GM19463 (cell line): Measurements from ENCODE around the gene SBNO2.
"Not testable (repeated sequence)": the region's sequence is repeated elsewhere in the genome, so short reads cannot be mapped to it uniquely, and the experiment has no call there.

ENCODE experiments used
- ATAC-seq: cut with Tn5 transposase; IDR thresholded peaks from one replicate; pipeline ENCODE4 v1.9.1; 2021; ENCODE audit warnings: mild to moderate bottlenecking, moderate library complexity; ENCODE audit not compliant: unreplicated experiment

SBNO2 gene

DNA sequence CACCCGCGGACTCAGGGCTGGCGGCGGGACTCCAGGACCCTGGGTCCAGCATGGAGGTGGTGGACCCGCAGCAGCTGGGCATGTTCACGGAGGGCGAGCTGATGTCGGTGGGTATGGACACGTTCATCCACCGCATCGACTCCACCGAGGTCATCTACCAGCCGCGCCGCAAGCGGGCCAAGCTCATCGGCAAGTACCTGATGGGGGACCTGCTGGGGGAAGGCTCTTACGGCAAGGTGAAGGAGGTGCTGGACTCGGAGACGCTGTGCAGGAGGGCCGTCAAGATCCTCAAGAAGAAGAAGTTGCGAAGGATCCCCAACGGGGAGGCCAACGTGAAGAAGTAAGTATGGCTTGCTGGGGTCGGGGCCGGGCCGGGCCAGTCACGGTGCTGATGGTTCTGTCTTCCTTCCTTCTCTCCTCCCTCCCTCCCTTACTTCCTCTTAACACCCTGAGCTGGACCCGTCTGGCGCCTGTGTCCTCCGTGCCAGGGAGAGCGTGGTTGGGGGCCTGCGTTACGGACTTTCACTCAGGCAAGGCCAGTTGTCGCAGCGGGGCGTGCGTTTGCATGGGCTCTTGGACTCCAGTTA, 32.9 kb upstream of the SBNO2 start:
- ATAC-seq, result no peak

DNA sequence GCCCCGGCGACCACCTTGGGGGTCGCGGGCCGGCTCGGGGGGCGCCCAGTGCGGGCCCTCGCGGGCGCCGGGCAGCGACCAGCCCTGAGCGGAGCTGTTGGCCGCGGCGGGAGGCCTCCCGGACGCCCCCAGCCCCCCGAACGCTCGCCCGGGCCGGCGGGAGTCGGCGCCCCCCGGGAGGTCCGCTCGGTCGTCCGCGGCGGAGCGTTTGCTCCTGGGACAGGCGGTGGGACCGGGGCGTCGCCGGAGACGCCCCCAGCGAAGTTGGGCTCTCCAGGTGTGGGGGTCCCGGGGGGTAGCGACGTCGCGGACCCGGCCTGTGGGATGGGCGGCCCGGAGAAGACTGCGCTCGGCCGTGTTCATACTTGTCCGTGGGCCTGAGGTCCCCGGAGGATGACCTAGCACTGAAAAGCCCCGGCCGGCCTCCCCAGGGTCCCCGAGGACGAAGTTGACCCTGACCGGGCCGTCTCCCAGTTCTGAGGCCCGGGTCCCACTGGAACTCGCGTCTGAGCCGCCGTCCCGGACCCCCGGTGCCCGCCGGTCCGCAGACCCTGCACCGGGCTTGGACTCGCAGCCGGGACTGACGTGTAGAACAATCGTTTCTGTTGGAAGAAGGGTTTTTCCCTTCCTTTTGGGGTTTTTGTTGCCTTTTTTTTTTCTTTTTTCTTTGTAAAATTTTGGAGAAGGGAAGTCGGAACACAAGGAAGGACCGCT, 32.2 kb upstream of the SBNO2 start:
- no peak for ATAC-seq

DNA sequence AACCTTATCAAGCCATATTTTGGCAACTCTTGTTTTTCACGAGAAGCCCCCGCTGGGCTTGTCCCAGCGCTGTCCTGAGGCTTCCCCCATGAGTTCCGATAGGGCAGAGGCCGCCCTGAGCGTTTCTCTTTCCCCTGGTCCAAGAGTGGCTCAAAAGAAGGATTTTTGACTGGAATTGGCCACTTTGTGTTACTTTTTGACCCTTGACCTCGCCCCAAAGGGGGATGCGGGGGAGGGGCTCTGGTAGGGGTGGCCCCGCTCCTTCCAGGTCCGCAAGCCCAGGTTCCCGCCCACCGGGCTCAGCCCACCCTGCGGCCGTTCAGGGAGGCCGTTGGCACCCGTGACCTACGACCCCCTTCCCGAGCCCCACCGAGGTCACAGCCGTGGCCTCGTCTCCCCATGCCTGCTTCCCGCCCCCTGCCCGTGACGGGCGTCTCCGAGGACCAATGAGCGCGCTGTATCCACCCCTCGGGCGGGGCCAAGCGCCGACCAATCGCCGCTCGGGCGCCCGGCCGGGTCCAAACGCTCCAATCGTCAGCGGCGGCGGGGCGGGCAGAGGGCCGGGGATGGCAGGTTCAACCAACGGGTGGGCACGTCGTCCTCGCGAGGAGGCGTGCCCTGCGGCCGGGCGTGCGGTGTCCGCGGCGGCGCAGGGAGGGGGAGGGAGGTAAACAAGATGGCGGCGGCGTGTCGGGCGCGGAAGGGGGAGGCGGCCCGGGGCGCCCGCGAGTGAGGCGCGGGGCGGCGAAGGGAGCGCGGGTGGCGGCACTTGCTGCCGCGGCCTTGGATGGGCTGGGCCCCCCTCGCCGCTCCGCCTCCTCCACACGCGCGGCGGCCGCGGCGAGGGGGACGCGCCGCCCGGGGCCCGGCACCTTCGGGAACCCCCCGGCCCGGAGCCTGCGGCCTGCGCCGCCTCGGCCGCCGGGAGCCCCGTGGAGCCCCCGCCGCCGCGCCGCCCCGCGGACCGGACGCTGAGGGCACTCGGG, 31.3 kb upstream of the SBNO2 start, which contains the start of gene STK11:
Gene STK11, plus strand, starts transcription at position 665 of the 986 bp plus-strand sequence. CDS start 1,136 bp downstream, outside the sequence.
- peak; percentile 88 for ATAC-seq

DNA sequence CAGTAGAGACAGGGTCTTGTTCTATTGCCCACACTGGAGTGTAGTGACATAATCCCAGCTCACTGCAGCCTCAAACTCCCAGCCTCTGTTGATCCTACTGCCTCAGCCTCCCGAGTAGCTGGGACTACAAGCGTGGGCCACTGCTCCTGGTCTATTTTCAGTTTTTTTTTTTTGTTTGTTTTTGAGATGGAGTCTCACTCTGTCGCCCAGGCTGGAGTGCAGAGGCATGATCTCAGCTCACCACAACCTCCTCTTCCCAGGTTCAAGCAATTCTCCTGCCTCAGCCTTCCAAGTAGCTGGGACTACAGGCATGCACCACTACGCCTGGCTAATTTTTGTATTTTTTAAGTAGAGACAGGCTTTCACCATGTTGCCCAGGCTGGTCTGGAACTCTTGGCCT, 26.5 kb upstream of the SBNO2 start:
- ATAC-seq, result not testable (repeated sequence)

DNA sequence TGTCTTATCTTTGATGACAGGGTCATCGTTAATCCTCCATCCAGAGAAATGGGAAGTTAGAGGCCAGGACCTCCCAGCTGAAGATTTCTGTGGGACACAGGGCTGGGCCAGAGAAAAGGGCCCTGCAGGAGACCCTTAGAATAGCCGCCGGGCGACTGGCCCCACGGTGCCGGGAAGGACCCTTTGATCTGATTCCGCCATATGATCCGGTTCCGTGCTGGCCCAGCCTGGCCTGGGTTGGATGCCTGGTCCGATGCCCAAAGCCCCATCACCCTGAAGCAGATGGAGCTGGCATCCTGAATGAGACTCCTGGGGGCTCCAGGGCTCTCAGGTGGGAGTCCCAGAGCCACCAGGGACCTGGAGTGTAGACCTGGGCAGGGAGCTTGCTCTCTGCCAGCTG, 25.5 kb upstream of the SBNO2 start:
- ATAC-seq, result no peak

DNA sequence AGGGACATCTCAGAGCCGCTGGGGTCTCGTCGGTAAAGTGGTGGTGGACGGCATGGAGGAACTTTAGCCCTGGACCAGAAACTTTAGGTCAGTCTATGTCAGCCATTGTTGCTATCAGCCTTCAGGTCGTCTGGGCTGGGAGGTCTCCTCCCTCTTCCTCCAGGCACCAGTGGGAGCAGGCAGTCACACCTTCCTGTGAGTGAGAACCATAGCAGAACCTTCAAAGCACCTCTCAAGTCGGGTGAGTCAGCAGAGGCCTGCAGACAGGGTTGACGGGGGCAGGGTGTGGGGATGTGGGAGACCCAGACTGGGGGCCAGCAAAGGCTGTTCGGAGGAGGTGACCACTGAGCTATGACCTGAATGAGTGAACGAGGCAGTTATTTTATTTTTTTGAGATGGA, 15.4 kb upstream of the SBNO2 start:
- ATAC-seq, result no peak

DNA sequence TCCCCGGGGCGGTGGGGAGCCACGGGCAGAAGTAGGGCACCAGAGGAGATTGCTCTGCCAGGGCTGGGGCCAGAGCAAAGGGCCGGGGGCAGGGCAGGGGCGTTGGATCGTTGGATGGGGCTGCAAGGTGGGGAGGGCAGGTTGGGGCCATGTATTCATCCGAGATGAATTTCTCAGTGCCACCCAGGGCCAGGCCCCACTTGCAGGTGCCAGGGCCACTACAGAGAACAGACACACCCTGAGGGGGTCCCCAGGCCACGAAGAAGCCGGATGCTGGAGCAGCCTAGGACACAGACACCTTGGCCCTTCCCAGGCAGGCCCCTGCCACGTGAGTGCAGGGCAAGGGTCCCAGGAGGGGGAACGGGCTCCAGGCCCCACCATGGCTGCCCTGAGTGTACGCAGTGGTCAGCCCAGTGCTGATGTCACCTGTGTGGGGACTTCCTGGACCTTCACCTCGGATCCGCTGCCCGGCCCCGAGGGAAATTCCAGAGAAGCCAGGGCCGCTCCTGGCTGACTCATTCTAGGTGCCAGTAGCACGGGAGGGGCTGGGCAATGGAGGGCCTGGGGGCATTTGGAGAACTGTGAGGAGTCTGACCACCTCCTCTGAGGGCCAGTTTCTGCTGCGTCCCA, 9.6 kb upstream of the SBNO2 start:
- no peak for ATAC-seq

DNA sequence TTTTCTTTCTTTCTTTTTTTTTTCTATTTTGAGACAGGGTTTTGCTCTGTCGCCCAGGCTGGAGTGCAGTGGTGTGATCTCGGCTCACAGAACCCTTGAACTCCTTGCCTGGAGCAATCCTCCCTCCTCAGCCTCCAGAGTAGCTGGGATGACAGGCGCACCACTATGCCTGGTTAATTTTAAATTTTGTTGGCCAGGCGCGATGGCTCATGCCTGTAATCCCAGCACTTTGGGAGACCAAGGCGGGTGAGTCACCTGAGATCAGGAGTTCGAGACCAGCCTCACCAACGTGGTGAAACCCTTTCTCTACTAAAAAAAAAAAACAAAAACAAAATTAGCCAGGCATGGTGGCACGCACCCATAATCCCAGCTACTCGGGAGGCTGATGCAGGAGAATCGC, 8.7 kb upstream of the SBNO2 start:
- no peak for ATAC-seq

DNA sequence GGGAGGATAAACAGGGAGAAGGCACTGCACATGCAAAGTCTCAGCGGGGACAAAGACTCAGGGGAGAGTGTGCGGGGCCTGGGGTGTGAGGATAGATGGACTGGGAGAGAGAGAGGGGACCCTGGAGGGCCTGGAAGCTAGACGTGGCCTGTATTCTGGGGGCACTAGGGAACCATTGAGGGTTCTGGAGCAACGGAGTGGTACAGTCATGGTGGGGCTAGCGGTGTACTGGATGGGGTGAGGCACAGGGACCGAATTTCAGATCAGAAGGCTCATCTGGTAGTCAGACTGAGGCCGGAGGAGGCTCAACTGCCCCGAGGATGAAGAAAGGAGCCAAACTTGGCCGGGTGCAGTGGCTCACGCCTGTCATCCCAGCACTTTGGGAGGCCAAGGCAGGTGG, 8.0 kb upstream of the SBNO2 start:
- ATAC-seq, result no peak

DNA sequence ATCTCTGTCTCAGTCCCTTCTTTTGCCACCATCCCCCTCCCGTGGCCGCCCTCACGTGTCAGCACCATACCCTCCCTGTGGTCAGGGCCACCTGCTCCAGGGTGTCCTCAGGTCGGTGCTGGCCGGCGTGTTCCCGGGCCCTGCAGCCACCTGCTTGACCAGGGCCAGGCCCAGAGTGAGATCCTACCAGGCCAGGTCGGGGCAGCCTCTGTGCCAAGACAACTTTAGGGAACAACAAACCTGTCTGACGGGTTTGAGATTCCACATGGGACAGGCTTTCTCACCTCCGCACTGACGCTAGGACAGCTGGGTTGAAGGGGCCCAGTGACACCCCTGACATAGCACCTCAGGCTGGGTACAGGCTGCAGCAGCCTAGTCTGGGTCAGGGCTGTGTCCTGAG, 7.5 kb upstream of the SBNO2 start:
- ATAC-seq, result no peak

DNA sequence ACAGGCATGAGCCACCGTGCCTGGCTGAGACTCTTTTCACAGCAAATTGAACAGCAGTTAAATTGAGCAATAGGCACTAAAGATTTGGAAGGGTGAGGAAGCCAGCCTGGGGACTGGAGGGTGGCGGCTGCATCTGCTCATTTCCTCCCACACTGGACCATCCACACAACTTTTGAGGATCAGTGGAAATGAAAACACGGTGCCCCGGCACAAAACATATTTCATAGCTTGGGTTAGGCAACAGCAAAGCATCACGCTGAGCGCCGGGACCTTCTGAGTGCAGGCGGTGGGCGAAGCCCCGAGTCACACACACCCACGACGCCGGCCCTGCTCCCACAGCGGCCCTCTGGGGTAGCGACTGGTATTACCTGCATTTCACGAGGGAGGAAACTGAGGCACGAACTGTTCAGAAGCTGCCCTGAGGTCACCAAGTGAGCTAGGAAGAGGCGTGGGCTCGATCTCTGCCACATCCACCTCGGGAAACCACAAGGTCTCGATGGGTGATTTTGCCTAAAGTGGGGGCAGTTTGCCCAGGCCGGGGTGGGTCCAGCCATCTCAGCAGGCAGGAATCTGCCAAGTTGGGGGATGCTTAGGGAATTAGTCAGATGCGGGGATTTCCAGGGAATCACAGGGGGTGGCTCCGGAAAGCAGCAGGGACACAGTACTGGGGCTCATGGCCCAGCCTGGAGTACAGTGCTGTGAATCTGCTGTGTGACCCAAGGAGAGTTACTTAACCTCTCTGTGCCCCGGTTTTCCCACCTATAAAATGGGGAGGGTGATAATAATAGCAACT, 3.5 kb upstream of the SBNO2 start:
- ATAC-seq, result no peak

DNA sequence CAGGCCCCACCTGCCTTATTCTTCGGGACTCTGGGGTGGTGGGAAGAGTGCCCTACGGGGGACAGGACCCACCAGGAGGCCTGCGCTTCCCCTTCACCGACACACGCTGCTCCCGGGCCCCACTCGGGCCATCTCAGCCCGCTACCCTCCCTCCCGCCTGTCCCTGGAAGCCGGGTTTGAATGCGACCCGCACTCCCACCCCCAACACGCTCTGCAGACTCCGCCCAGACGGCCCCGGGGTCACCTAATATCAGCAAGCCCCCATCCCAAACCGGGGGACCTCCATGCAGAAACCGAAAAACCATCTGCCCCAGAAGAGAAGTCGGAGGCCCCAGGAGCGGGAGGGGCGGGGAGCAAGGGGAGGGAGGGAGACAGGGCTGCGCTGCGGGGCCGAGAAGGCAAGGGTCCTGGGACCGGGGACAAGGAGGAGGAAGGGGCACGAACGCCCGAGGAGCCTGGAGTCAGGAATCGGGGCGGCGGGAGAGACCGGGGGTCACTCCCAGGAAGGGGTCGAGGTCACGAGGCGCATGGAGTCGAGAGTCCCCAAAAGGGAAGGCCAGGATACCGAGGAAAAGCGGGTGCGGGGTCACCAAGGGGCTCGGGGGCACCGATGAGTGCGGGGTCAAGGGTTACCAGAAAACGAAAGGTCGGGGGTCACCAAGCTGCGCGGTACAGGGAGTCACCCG, 766 bp downstream of the SBNO2 start:
- ATAC-seq, result no peak

DNA sequence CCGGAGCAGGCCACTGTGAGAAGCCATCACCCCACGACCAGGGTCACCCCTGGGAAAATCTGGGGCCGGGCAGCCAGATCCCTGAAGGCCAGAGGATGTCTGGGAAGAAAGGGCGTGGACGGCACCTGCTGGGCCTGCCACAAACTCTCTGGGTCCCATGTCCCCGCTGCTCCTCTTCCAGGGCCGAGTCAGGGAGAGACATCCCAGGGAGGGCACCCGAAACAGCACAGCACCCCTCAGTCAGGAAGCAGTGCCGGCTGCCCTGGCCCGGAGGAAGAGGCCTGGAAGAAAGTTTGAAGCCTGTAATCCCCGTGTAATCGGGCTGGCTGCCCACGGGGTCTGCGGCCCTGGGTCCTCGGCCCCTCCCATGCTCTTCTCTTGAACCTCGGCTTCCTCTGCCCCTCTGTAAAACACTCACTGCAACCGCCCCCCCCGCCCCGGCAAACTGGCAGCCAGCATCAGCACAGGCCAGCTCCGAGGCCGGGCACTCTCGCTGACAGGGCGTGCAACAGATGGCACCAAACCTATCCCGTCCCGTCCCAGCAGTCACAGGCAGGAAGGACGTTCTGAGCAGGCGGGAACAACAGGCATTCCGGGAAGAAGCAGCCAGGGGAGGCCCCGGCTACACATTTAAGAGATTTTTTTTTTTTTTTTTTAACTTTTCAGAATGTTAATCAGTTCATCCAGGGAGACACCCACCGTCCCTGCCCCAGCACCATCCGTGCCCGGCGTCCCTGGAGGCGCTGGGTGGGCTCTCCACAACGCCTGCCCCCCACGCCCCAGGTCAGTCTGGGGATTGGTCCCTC, 1.5 kb downstream of the SBNO2 start:
- no peak for ATAC-seq

DNA sequence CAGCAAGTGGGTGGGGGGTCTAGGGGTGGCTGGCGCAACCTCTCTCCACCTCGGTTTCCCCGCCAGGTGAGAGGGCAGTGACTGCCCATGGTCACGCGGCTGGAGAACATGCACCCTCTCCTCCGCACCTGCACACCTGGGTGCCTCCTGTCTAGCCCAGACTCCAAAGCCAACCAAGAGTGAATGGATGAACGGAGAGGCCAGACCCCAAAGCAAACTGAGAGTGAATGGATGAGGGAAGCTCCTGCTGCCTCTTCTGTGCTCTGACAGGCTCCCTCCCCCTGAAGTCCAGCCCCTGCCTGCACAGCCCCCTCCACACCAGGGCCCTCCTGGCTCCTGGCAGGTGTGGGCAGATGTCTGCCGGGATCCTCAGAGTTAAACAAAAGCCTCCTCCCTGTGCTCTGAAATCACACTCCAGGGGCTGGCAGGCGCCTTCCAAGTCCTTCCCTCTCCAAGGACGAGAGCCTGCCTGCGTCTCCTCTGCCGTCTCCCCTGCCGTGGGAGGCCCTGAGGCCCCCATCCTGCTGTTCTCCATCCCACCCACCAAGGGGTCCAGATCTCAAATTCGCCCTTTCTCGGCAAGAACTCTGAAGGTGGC, 2.2 kb downstream of the SBNO2 start:
- ATAC-seq, result no peak

DNA sequence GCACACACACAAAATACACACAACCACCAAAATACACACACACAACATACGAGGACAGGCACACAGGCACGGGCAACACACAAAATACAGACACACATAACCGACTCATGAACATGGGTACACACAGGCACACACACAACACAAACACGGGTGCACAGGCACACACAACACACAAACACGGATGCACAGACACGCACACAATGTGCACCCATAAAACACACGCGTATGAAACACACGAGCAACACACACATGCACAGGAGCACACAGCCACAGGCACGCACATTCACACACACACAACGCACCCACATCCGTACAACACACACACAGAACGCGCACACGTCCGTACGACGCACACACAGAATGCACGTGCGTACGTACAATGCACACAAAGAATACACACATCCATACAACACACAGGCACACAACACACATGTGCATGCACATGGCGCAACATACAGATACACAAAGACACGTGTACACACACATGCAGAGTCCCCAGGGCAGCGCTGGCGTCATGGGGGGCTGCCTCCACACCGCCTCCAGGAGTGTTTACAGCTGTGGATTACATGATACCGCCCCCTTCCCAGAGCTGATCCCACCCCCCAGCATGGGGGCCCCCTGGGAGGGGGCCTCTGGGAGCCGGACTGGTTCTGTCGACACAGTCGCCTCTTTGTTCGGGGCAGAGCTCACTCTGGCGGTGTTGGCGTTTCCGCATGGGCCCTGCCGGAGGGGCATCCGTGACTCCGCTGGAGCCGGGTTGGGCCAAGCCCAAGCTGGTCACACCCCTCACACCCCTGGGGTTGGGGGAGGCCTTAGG, 2.9 kb downstream of the SBNO2 start:
- ATAC-seq, result no peak

DNA sequence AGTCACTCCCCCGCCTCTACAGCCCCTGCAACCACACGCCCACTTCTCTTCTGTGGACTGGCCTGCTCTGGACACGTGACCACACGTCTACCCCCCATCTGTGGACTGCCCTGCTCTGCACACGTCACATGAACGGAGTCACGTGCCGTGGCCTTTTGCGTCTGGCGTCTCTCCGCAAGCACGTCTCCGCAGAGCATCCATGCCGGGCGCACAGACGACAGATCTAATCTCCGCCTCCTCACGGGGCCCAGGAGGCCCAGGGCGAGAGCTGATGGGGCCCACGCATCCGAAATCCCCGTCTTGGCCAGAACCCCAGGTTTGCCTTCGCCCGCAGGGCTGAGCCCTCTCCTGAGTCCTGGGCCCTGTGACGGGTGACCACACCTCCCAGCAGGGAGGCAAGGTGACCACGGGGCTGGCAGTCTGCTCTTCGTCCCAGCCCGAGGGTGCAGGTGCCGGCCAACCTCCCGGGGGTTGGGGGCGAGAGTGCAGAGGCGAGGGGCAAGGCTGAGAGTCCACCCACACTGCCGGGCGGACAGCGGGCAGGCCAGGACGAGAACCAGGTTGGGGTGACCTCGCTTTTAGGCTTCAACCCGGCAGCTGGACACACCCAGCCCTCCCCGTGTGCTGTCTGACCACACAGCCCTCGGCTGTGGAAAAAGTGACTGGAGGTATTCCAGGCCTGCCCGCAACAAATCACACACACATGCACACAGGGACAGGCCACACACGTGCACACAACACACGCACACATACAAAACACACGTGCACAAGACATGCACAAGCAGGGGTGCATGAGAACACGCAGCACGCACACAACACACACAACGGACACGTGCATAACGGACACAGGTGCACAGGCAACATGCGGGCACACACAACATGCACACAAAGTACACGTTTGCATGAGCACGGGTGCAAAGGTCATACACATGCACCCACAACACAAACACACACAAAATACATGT, 3.9 kb downstream of the SBNO2 start:
- no peak for ATAC-seq

DNA sequence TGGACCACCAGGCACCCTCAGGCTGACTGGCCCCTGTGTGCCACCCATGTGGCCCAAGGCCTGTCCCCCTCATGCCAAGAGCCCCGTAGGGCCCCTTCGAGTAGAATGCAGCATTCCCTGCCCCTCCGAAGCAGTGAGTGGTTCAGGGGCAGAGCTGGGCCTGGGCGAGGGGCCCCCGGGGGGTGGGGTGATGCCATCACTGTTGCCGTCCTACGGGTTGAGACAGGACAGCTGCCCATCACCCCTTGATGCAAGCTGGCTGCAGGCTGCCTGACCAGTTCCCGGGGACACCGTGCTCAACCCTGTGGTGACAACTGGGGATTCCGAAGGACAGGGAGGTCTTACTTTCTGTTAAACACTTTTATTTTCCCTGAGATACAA, 4.7 kb downstream of the SBNO2 start:
- no peak for ATAC-seq
